Upper lobe of right lung (tissue), 1 donor: ENCODE results near the gene TMEM150C. TPM values are rescaled to one million over a fixed set of nuclear protein-coding genes. Genes with fewer than 3 reads are reported as not detected.

Source experiments
- ATAC-seq: fragments of 200-7000 bp; cut with Tn5 transposase; one replicate; pipeline ENCODE4 v1.9.1; 2020; ENCODE audit warnings: mild to moderate bottlenecking, moderate library complexity
- DNase-seq: peaks from one replicate; pipeline ENCODE4 v3.0.0-alpha.2; 2020
- H3K27ac ChIP-seq: fragments of 200-600 bp; one replicate; pipeline ENCODE4 v1.8.0; 2022
- H3K27me3 ChIP-seq: fragments of 200-600 bp; one replicate; pipeline ENCODE4 v1.8.0; 2022; ENCODE audit warnings: mild to moderate bottlenecking
- H3K36me3 ChIP-seq: fragments of 200-600 bp; one replicate; pipeline ENCODE4 v1.8.0; 2022
- H3K4me1 ChIP-seq: fragments of 200-600 bp; one replicate; pipeline ENCODE4 v1.8.0; 2022
- H3K4me3 ChIP-seq: fragments of 200-600 bp; one replicate; pipeline ENCODE4 v1.8.0; 2022; ENCODE audit warnings: mild to moderate bottlenecking
- H3K9me3 ChIP-seq: fragments of 200-600 bp; one replicate; pipeline ENCODE4 v1.8.0; 2022
- intact Hi-C: fragments of 100-400 bp; cut with DNase I; formaldehyde crosslinking; loops from one replicate; pipeline ENCODE4 v1.11.0; 2022
- total RNA-seq: library from RNA; stranded (reverse); fragmentation: NEBNext Ultra II Directional; extraction: Animal tissue kit (Norgen Biotek cat#: 25700); gene quantifications from one replicate; pipeline ENCODE4 v1.2.1, GENCODE V29; 2021
- TF ChIP-seq, protein P1 (sequence below): fragments of 200-600 bp; IDR thresholded peaks from one replicate; pipeline ENCODE4 v1.8.0; 2022; ENCODE audit warnings: antibody characterized with exemption
- donor health status: DM: no; HTN: yes; CAD: no; lungs with severe emphysema.

TMEM150C gene
- total RNA-seq, 1 donor from 2014 or later, result 5.9 TPM

DNA sequence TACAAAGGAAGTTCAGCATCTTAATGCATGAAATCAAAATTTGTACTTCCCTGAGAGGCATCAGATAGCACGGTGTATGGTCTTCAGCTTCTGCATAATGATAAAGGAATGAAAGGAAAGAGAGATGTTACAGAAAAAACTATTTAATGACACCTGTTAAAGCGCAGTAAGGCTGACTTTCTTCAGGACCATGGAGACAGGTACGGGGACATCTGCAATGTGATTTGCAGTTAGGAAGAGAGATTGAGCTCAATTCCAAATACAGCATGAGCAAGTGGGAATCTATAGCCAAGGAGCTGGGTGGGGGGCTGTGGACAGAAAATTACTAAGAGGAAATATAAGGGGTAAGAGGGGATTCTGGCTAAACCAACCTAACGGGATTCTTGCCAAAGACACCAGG, 39.3 kb downstream of the TMEM150C start:
- Histone ChIP-seq H3K27me3 (no peaks in the 10 kb centered on the region), H3K9me3 (no peaks in the 10 kb centered on the region), H3K36me3 (no peaks in the 10 kb centered on the region), H3K4me1 (no peaks in the 10 kb centered on the region), H3K4me3 (no peak overlapping the region), H3K27ac (no peak overlapping the region)
- DNase-seq (no peak), ATAC-seq (no peak)
- intact Hi-C loops, result no loop called here
- TF ChIP-seq, protein P1, sequence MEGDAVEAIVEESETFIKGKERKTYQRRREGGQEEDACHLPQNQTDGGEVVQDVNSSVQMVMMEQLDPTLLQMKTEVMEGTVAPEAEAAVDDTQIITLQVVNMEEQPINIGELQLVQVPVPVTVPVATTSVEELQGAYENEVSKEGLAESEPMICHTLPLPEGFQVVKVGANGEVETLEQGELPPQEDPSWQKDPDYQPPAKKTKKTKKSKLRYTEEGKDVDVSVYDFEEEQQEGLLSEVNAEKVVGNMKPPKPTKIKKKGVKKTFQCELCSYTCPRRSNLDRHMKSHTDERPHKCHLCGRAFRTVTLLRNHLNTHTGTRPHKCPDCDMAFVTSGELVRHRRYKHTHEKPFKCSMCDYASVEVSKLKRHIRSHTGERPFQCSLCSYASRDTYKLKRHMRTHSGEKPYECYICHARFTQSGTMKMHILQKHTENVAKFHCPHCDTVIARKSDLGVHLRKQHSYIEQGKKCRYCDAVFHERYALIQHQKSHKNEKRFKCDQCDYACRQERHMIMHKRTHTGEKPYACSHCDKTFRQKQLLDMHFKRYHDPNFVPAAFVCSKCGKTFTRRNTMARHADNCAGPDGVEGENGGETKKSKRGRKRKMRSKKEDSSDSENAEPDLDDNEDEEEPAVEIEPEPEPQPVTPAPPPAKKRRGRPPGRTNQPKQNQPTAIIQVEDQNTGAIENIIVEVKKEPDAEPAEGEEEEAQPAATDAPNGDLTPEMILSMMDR, result no peak

DNA sequence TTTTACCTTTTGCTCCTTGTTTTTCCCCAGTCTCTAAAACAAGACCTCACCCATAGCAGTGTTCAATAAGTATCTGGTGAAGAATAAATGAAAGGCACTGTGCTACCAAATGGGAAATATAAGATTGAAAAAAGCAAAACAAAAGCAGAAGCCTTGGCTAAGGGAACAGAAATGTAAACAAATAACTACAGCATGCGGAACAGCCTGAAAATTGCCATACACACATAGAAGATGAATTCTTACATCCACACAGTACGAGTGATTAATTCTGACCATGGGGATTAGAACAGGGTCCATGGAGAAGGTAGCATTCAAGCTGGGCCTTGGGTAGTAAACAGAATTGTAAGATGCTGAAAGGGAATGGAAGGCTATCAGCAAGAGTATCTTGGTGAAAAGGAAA, 40.5 kb downstream of the TMEM150C start:
- Histone ChIP-seq H3K27ac (no peak overlapping the region), H3K27me3 (no peaks in the 10 kb centered on the region), H3K4me1 (no peaks in the 10 kb centered on the region), H3K9me3 (no peaks in the 10 kb centered on the region), H3K4me3 (no peak overlapping the region), H3K36me3 (no peaks in the 10 kb centered on the region)
- intact Hi-C loops, result no loop called here
- no peak for ATAC-seq
- DNase-seq, result no peak
- TF ChIP-seq, protein P1, result no peak

DNA sequence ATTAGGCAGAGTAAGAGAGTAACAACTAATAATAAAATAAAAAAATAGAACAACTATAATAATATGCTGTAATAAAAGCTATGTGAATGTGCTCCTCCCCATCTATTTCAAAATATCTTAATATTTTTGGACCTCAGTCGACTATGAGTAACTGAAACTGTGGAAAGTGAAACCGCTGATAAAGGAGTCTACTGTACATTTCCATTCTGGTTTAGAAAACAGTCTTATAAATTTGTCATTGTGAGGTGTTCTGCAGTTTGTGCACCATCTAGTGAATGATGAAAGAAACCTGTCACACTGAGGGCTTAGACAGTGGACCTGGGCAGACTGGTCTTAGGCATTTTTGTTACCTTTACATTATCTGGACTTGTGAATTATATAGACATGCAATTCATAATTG, 42.0 kb downstream of the TMEM150C start:
- H3K9me3 ChIP-seq, result no peaks in the 10 kb centered on the region
- TF ChIP-seq, protein P1, result no peak
- ATAC-seq (no peak), DNase-seq (no peak)
- H3K27ac ChIP-seq, result no peak overlapping the region
- H3K4me1 ChIP-seq, result no peaks in the 10 kb centered on the region
- no peaks in the 10 kb centered on the region for H3K27me3 ChIP-seq
- no peaks in the 10 kb centered on the region for H3K36me3 ChIP-seq
- H3K4me3 ChIP-seq, result no peak overlapping the region
- intact Hi-C loops, result no loop called here

DNA sequence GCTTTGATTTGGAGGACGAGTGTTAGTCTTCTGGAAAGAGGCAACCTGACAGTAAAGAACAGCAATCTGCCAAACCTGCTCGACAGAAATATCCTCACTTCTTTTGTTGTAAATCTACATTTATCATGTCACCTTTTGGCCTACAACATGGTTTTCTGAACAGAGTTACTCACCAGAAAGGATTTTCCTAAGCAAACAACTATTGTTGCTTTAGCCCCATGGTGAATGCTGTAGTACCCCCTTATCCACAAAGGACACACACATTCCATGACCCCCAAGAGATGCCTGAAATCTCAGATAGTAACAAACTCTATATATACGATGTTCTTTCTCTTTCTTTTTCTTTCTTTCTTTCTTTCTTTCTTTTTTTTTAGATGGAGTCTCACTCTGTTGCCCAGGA, 42.7 kb downstream of the TMEM150C start:
- TF ChIP-seq, protein P1, result no peak
- DNase-seq, result no peak
- H3K9me3 ChIP-seq, result no peaks in the 10 kb centered on the region
- H3K4me1 ChIP-seq, result no peaks in the 10 kb centered on the region
- ATAC-seq, result no peak
- intact Hi-C loops, result no loop called here
- H3K4me3 ChIP-seq, result no peak overlapping the region
- H3K27ac ChIP-seq, result no peak overlapping the region
- H3K27me3 ChIP-seq, result no peaks in the 10 kb centered on the region
- H3K36me3 ChIP-seq, result no peaks in the 10 kb centered on the region

DNA sequence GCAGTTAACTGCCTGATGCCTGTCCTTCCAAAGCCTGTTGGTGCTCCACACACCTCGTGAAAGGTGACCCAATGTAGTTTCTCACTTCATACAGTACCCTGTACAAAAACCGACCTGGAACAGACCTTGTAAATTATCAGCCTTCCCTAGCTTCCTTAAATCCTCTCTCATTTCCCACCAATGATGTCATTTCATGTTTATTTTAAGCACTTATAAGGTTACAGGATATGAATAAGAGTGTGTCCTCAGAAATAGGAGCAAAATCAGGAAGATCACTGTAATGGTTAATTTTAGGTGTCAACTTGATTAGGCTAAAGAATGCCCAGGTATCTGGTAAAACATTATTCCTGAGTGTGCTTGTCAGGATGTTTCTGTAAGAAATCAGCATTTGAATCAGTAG, 44.7 kb downstream of the TMEM150C start:
- intact Hi-C loops, result no loop called here
- Histone ChIP-seq H3K27me3 (no peaks in the 10 kb centered on the region), H3K36me3 (no peaks in the 10 kb centered on the region), H3K27ac (no peak overlapping the region), H3K4me3 (no peak overlapping the region), H3K4me1 (no peaks in the 10 kb centered on the region), H3K9me3 (no peaks in the 10 kb centered on the region)
- TF ChIP-seq, protein P1, result no peak
- ATAC-seq (no peak), DNase-seq (no peak)

DNA sequence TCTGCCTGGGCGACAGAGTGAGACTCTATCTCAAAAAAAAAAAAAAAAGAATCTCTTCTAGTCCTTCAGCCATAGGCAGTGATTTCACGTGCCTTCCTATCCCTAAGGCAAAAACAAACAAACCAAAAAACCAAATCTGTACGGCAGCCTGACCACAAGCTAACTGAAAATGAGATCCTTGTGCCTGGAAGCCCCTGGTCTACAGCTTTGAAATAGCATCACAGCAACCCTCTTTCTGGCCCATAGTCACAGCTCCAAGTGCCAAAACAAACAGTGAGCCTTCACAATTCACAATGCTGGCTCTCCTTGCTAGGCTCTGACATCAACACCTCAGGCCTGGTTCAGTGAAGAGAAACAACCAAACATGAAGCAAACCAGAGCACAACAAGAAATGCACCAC, 46.1 kb downstream of the TMEM150C start:
- Histone ChIP-seq H3K4me3 (no peak overlapping the region), H3K27me3 (no peaks in the 10 kb centered on the region), H3K27ac (no peak overlapping the region), H3K36me3 (no peaks in the 10 kb centered on the region), H3K4me1 (no peaks in the 10 kb centered on the region), H3K9me3 (no peaks in the 10 kb centered on the region)
- intact Hi-C loops, result no loop called here
- TF ChIP-seq, protein P1, result no peak
- ATAC-seq (no peak), DNase-seq (no peak)
